Medulla oblongata (tissue), 1 donor: ENCODE results near the gene ANO3.
"Not testable (repeated sequence)": the region's sequence is repeated elsewhere in the genome, so short reads cannot be mapped to it uniquely, and the experiment has no call there.

Experiments
- DNase-seq: peaks from one replicate; pipeline ENCODE4 v3.0.0-alpha.2; 2015; ENCODE audit errors: extremely low spot score

ANO3 gene

GRCh38 chr11:26623076-26623659, 291.2 kb downstream of the ANO3 start:
- DNase-seq, result no peak

GRCh38 chr11:26626346-26626745, 294.4 kb downstream of the ANO3 start:
- DNase-seq, result no peak

- no peak for DNase-seq
Observed at GRCh38 chr11:26632691-26633159, 300.8 kb downstream of the ANO3 start.

- DNase-seq, result not testable (repeated sequence)
Observed at GRCh38 chr11:26643314-26643713, 311.4 kb downstream of the ANO3 start.

- DNase-seq, result peak; percentile 80
Observed at GRCh38 chr11:26649884-26650283, 318.0 kb downstream of the ANO3 start.

GRCh38 chr11:26651916-26652315, 320.0 kb downstream of the ANO3 start:
- DNase-seq, result no peak

GRCh38 chr11:26655287-26655686, 323.4 kb downstream of the ANO3 start:
- DNase-seq, result no peak

GRCh38 chr11:26662916-26663315, 331.0 kb downstream of the ANO3 start:
- DNase-seq, result no peak

GRCh38 chr11:26665036-26665435, 333.1 kb downstream of the ANO3 start:
- no peak for DNase-seq

GRCh38 chr11:26665946-26666345, 334.0 kb downstream of the ANO3 start:
- no peak for DNase-seq

- no peak for DNase-seq
Observed at GRCh38 chr11:26675233-26675928, 343.5 kb downstream of the ANO3 start.

- DNase-seq, result no peak
Observed at GRCh38 chr11:26676641-26677040, 344.7 kb downstream of the ANO3 start.

- no peak for DNase-seq
Observed at GRCh38 chr11:26677566-26677965, 345.6 kb downstream of the ANO3 start.

- DNase-seq, result no peak
Observed at GRCh38 chr11:26687351-26687750, 355.4 kb downstream of the ANO3 start.

GRCh38 chr11:26688701-26689100, 356.8 kb downstream of the ANO3 start:
- DNase-seq, result no peak

- no peak for DNase-seq
Observed at GRCh38 chr11:26696330-26696729, 364.4 kb downstream of the ANO3 start.

- DNase-seq, result no peak
Observed at GRCh38 chr11:26698224-26698623, 366.3 kb downstream of the ANO3 start.

GRCh38 chr11:26700574-26701235, 368.8 kb downstream of the ANO3 start:
- no peak for DNase-seq

- no peak for DNase-seq
Observed at GRCh38 chr11:26702406-26702805, 370.5 kb downstream of the ANO3 start.

GRCh38 chr11:26703411-26704191, 371.7 kb downstream of the ANO3 start:
- peak; percentile 6 for DNase-seq

GRCh38 chr11:26704249-26704648, 372.3 kb downstream of the ANO3 start:
- DNase-seq, result no peak

GRCh38 chr11:26706181-26706580, 374.3 kb downstream of the ANO3 start:
- DNase-seq, result no peak
